Renal pelvis (tissue), 3 donors: Measurements from ENCODE around the gene DMAC2L. TPM values are rescaled to one million over a fixed set of nuclear protein-coding genes. Genes with fewer than 3 reads are reported as not detected.

Experiments used
- polyA plus RNA-seq, 3 donors: library from polyadenylated mRNA; unstranded; fragments of 120-200 nt; gene quantifications; one replicate each; pipeline ENCODE4 v1.2.1, GENCODE V29; 2013; ENCODE audit not compliant: insufficient read length in 3 of 3

DMAC2L gene
- polyA plus RNA-seq, 3 donors: 16.8 to 31.9 (median 31.6) TPM

Other genes with a start within 250 kb of the DMAC2L start
- gene VCPKMT, start 195.8 kb upstream of the DMAC2L start, polyA plus RNA-seq: 10 to 100 TPM; 11.8 to 16.5 (median 16.1) TPM
- gene SOS2, start 80.7 kb upstream of the DMAC2L start, polyA plus RNA-seq: 10 to 100 TPM; 33.0 to 39.0 (median 34.8) TPM
- gene L2HGDH, start 95 bp upstream of the DMAC2L start, polyA plus RNA-seq: 10 to 100 TPM in 2 of 3 donors, 1 to 10 TPM in 1; 8.6 to 13.7 (median 10.4) TPM
- 1 to 10 TPM; 6.1 to 9.6 (median 7.7) TPM for gene CDKL1, start 84.6 kb downstream of the DMAC2L start, polyA plus RNA-seq
- gene MAP4K5, start 220.2 kb downstream of the DMAC2L start, polyA plus RNA-seq: 10 to 100 TPM; 43.4 to 50.4 (median 50.2) TPM
- gene ATL1, start 247.8 kb downstream of the DMAC2L start, polyA plus RNA-seq: 10 to 100 TPM in 1 of 3 donors, 1 to 10 TPM in 2; 8.7 to 10.7 (median 9.3) TPM